Uterine smooth muscle cell (primary cell): ENCODE data around the gene C19orf81. TPM values are rescaled to one million over a fixed set of nuclear protein-coding genes. Genes with fewer than 3 reads are reported as not detected.

Experiments
- total RNA-seq: library from RNA; depleted of rRNA; stranded (reverse); fragments of >200 nt; gene quantifications from 2 replicates; pipeline ENCODE4 v1.2.3, GENCODE V29; 2014

The C19orf81 gene
- 0.22 TPM in 1 of 2 replicates, not detected in the other for total RNA-seq

GRCh38 chr19:50649433-50650391 is at the start of gene C19orf81:
Gene C19orf81 (plus strand): TSS chr19:50649445. CDS start chr19:50649445, 0 bp downstream.

GRCh38 chr19:50639121-50640112 is 9.8 kb upstream of the C19orf81 start, which contains the start of gene SYT3:
Gene SYT3 (minus strand): TSS chr19:50639881. CDS start chr19:50637411, 2,470 bp downstream.

Other genes starting within 250 kb of the C19orf81 start
- gene SPIB, start 230.5 kb upstream of the C19orf81 start, total RNA-seq: not detected in 2 replicates
- gene MYBPC2, start 216.6 kb upstream of the C19orf81 start, total RNA-seq: not detected in 2 replicates
- 29.9 and 48.5 TPM in 2 replicates for gene EMC10, start 172.9 kb upstream of the C19orf81 start, total RNA-seq
- 0.37 TPM in 1 of 2 replicates, not detected in the other for gene GARIN5A, start 172.6 kb upstream of the C19orf81 start, total RNA-seq
- 31.3 and 32.5 TPM in 2 replicates for gene JOSD2, start 138.3 kb upstream of the C19orf81 start, total RNA-seq
- not detected in 2 replicates for gene ASPDH, start 135.5 kb upstream of the C19orf81 start, total RNA-seq
- 0.12 TPM in 1 of 2 replicates, not detected in the other for gene LRRC4B, start 81.0 kb upstream of the C19orf81 start, total RNA-seq
- 0.11 and 0.25 TPM in 2 replicates for gene SYT3, start 9.6 kb upstream of the C19orf81 start, total RNA-seq
- gene SHANK1, start 70.4 kb downstream of the C19orf81 start, total RNA-seq: 13.0 and 26.0 TPM in 2 replicates
- 79.9 and 87.2 TPM in 2 replicates for gene CLEC11A, start 73.9 kb downstream of the C19orf81 start, total RNA-seq
- gene GPR32, start 121.0 kb downstream of the C19orf81 start, total RNA-seq: not detected in 2 replicates
- not detected in 2 replicates for gene ACP4, start 141.0 kb downstream of the C19orf81 start, total RNA-seq
- not detected in 2 replicates for gene KLK1, start 174.3 kb downstream of the C19orf81 start, total RNA-seq
- not detected in 2 replicates for gene KLK15, start 184.1 kb downstream of the C19orf81 start, total RNA-seq
- gene KLK3, start 205.5 kb downstream of the C19orf81 start, total RNA-seq: not detected in 2 replicates
- 0.22 TPM in 1 of 2 replicates, not detected in the other for gene KLK2, start 224.0 kb downstream of the C19orf81 start, total RNA-seq